ENCODE measurements around the gene FAM20C. TPM values are rescaled to one million over a fixed set of nuclear protein-coding genes. Genes with fewer than 3 reads are reported as not detected.

FAM20C gene
- total RNA-seq, 1 experiment from 2014 or later: 34.0 TPM

- TF ChIP-seq, protein P1, sequence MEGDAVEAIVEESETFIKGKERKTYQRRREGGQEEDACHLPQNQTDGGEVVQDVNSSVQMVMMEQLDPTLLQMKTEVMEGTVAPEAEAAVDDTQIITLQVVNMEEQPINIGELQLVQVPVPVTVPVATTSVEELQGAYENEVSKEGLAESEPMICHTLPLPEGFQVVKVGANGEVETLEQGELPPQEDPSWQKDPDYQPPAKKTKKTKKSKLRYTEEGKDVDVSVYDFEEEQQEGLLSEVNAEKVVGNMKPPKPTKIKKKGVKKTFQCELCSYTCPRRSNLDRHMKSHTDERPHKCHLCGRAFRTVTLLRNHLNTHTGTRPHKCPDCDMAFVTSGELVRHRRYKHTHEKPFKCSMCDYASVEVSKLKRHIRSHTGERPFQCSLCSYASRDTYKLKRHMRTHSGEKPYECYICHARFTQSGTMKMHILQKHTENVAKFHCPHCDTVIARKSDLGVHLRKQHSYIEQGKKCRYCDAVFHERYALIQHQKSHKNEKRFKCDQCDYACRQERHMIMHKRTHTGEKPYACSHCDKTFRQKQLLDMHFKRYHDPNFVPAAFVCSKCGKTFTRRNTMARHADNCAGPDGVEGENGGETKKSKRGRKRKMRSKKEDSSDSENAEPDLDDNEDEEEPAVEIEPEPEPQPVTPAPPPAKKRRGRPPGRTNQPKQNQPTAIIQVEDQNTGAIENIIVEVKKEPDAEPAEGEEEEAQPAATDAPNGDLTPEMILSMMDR (IDR thresholded peaks at IDR 0.05; ENCODE audit: insufficient read depth in 1 of 2, low read depth in 1 of 2, low read length in 1 of 2, severe bottlenecking in 1 of 2, unreplicated experiment in 1 of 2): no peak
- H3K27ac Mint-ChIP-seq (ENCODE audit: unreplicated experiment): no peak overlapping the region
- H3K4me3 Mint-ChIP-seq (ENCODE audit: unreplicated experiment): no peak overlapping the region
- CTCF ChIA-PET: no interaction called here
- POLR2A ChIA-PET: no interaction called here
- H3K36me3 ChIP-seq (ENCODE audit: control insufficient read depth, insufficient read depth, low read length): peaks cover 6% of the 10 kb centered on the region
- H3K27me3 ChIP-seq (replicated peaks; ENCODE audit: control insufficient read depth, insufficient read depth, low read length): no peaks in the 10 kb centered on the region
- peaks cover 6% of the 10 kb centered on the region for H3K4me1 Mint-ChIP-seq (ENCODE audit: low read depth, unreplicated experiment)
- H3K27me3 Mint-ChIP-seq (ENCODE audit: insufficient read depth, unreplicated experiment): no peaks in the 10 kb centered on the region
- no TSS peak for BruUV-seq (replicated peaks)
- peaks cover 50% of the 10 kb centered on the region for H3K36me3 Mint-ChIP-seq (ENCODE audit: insufficient read depth, unreplicated experiment)
- H3K4me3 ChIP-seq (ENCODE audit: low read depth, low read length): no peak overlapping the region
- H3K9me3 Mint-ChIP-seq (ENCODE audit: unreplicated experiment): peaks cover 11% of the 10 kb centered on the region
- no peak for DNase-seq
- H3K9me3 ChIP-seq: peaks cover 14% of the 10 kb centered on the region
- no peaks in the 10 kb centered on the region for H3K4me1 ChIP-seq
- intact Hi-C loops (cut with micrococcal nuclease; ENCODE audit: unreplicated experiment): no loop called here
These were observed 68.3 kb downstream of the FAM20C start for GRCh38 chr7:260441-261281.

DNA sequence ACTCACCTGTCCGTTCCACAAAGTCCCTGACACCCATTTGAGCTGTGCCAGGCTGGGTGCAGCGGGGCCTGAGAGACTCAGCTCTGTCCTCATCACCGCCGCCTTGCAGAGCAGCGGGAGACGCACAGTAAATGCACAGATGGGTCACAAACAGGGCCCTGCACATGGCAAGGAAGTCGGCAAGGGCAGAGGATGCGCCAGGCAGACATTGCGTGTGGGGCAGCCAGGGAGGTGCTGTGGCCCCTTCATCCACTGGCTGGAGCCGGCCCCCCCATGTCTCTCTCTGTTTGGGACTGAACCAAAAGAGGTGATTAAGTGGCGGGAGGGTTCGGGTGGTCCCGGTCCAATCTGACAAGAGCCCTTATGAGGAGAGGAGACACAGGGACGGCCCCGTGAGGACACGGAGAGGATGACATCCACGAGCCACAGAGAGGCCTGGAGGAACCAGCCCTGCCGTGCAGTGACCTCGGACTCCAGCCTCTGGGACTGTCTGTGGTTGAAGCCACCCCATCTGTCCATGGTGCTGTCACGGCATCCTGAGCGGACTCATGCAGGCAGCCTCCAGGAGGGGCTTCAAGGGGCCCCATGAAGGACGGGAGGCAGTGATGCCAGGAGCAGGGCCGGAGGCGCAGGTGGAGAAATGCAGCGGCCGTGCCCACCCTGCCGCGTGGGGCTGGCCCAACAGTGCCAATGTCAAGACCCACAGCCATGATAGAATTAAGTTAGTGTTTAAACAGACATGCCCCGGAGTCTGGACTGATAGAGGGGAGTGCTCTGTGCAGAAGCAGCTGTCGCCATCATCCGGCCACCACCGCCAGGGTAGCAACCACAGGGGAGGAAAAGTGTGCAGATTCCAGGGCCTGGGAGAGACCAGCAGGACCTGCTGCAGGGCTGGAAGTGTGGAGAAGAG is 69.2 kb downstream of the FAM20C start:
- Mint-ChIP-seq H3K36me3 (ENCODE audit: insufficient read depth, unreplicated experiment) (peaks cover 46% of the 10 kb centered on the region), H3K4me3 (ENCODE audit: unreplicated experiment) (peak overlapping the region; percentile 30), H3K4me1 (ENCODE audit: low read depth, unreplicated experiment) (peaks cover 6% of the 10 kb centered on the region), H3K27me3 (ENCODE audit: insufficient read depth, unreplicated experiment) (no peaks in the 10 kb centered on the region), H3K27ac (ENCODE audit: unreplicated experiment) (peak overlapping the region; percentile 85), H3K9me3 (ENCODE audit: unreplicated experiment) (peaks cover 11% of the 10 kb centered on the region)
- no TSS peak for BruUV-seq (replicated peaks)
- no peaks in the 10 kb centered on the region for H3K27me3 ChIP-seq (replicated peaks; ENCODE audit: control insufficient read depth, insufficient read depth, low read length)
- peaks cover 14% of the 10 kb centered on the region for H3K9me3 ChIP-seq
- ChIA-PET POLR2A (no interaction called here), CTCF (interaction anchor here (1.1 kb wide), 1 partner anchor 23 kb away, joined by 4 read pairs; no protein-coding TSS in a partner anchor)
- DNase-seq: no peak
- intact Hi-C loops (cut with micrococcal nuclease; ENCODE audit: unreplicated experiment): no loop called here
- TF ChIP-seq, protein P1 (IDR thresholded peaks at IDR 0.05; ENCODE audit: insufficient read depth in 1 of 2, low read depth in 1 of 2, low read length in 1 of 2, severe bottlenecking in 1 of 2, unreplicated experiment in 1 of 2): no peak
- no peak overlapping the region for H3K4me3 ChIP-seq (ENCODE audit: low read depth, low read length)
- H3K36me3 ChIP-seq (ENCODE audit: control insufficient read depth, insufficient read depth, low read length): peaks cover 6% of the 10 kb centered on the region; the same call in 1 of the 2 replicates
- H3K4me1 ChIP-seq: no peaks in the 10 kb centered on the region

- Mint-ChIP-seq H3K4me3 (ENCODE audit: unreplicated experiment) (peak overlapping the region; percentile 30), H3K9me3 (ENCODE audit: unreplicated experiment) (peaks cover 11% of the 10 kb centered on the region), H3K36me3 (ENCODE audit: insufficient read depth, unreplicated experiment) (peaks cover 43% of the 10 kb centered on the region), H3K4me1 (ENCODE audit: low read depth, unreplicated experiment) (peaks cover 6% of the 10 kb centered on the region), H3K27ac (ENCODE audit: unreplicated experiment) (peak overlapping the region; percentile 85), H3K27me3 (ENCODE audit: insufficient read depth, unreplicated experiment) (no peaks in the 10 kb centered on the region)
- ChIA-PET POLR2A (no interaction called here), CTCF (interaction anchor here (1.1 to 1.2 kb wide), 2 partner anchors 23 to 57 kb away, joined by 4 to 7 read pairs; no protein-coding TSS in a partner anchor)
- Histone ChIP-seq H3K4me3 (ENCODE audit: low read depth, low read length) (no peak overlapping the region), H3K4me1 (no peaks in the 10 kb centered on the region), H3K36me3 (ENCODE audit: control insufficient read depth, insufficient read depth, low read length) (peaks cover 3% of the 10 kb centered on the region; the same call in 1 of the 2 replicates), H3K9me3 (peaks cover 14% of the 10 kb centered on the region), H3K27me3 (replicated peaks; ENCODE audit: control insufficient read depth, insufficient read depth, low read length) (no peaks in the 10 kb centered on the region)
- intact Hi-C loops (cut with micrococcal nuclease; ENCODE audit: unreplicated experiment): no loop called here
- no TSS peak for BruUV-seq (replicated peaks)
- DNase-seq: no peak
- TF ChIP-seq, protein P1 (IDR thresholded peaks at IDR 0.05; ENCODE audit: insufficient read depth in 1 of 2, low read depth in 1 of 2, low read length in 1 of 2, severe bottlenecking in 1 of 2, unreplicated experiment in 1 of 2): no peak
These were observed 69.8 kb downstream of the FAM20C start for GRCh38 chr7:262251-262572.

Data from Caco-2 (cell line).